Measurements from ENCODE around the gene OSBPL7. TPM values are rescaled to one million over a fixed set of nuclear protein-coding genes. Genes with fewer than 3 reads are reported as not detected.

Gene OSBPL7
- total and polyA plus RNA-seq, 7 donors = 2.9 to 40.8 (median 7.8) TPM

DNA sequence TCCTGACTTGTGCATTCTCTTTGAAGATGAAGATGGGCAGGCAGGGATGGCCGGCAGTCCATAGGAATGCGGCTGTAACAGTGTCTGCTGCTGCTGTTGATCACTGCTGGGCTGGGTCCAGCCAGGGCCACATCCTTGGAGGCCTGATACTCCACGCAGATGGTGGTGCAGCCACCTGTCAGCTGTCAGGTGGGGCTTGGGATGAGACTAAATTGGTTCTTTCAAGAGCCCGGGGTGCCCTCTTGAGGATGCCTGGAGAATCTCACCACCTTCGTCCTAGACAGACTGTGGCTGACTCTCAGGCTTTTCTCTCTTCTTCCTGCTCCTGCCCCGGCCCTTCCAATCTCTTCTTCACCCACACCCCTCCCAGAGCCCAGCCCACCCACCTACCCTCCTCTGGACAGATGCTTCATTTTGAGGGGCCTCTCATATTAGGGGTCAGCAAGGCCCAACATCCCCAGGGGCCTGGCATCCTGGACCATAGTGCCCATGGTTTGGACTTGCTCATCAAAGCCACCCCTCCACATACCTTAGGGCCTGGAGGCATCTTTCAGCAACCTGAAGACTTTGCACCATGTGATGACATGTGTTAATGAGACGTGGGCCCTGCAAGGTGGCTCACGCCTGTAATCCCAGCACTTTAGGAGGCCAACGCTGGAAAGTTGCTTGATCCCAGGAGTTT, 19.1 kb downstream of the OSBPL7 start:
- no peaks in the 10 kb centered on the region for H3K27me3 ChIP-seq
- H3K9me3 ChIP-seq = no peaks in the 10 kb centered on the region
- WGBS, 2 donors = 26 to 34% methylated on average over 9 of the region's 9 CpGs
- H3K4me1 ChIP-seq = no peaks in the 10 kb centered on the region
- intact Hi-C loops (cut with DNase I) = loop anchor here (5.0 kb wide), 1 partner anchor 140 kb away; no protein-coding TSS in a partner anchor
- H3K4me3 ChIP-seq = no peak overlapping the region
- DNase-seq = no peak
- H3K36me3 ChIP-seq = peaks cover 0 to 8% (median under 1%) of the 10 kb centered on the region in 4 donors
- no peak overlapping the region for H3K27ac ChIP-seq
- TF ChIP-seq POLR2A (IDR thresholded peaks at IDR 0.05) (no peak), CTCF (IDR thresholded peaks at IDR 0.05) (peak in 3 of 4 experiments; percentile 15 to 32 (median 26)), EP300 (IDR thresholded peaks at IDR 0.05) (no peak), POLR2AphosphoS5 (IDR thresholded peaks at IDR 0.05) (no peak)

DNA sequence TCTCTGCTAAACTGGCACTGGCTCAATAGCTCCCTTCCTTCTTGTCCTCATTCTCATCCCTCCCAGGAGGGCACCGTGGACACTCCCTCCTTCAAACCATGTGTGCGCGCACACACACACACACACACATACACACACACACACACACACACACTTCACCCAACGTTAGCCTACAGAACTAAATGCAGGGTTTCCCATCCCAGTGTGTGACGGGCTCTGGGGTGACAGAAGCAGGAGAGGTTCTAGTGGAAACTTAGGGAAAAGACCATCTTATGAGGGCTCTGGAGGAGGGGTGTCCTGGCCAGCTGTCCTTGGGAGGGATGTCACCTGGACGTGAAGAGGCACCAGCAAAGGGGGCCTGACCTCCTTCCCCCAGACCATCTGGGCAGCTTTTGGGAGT, 19.7 kb downstream of the OSBPL7 start:
- Histone ChIP-seq H3K4me1 (no peaks in the 10 kb centered on the region), H3K4me3 (no peak overlapping the region), H3K9me3 (no peaks in the 10 kb centered on the region), H3K27me3 (no peaks in the 10 kb centered on the region), H3K36me3 (peaks cover 0 to 2% (median 0%) of the 10 kb centered on the region in 4 donors), H3K27ac (no peak overlapping the region)
- DNase-seq = no peak
- TF ChIP-seq POLR2A (IDR thresholded peaks at IDR 0.05) (no peak), POLR2AphosphoS5 (IDR thresholded peaks at IDR 0.05) (no peak), CTCF (IDR thresholded peaks at IDR 0.05) (no peak), EP300 (IDR thresholded peaks at IDR 0.05) (no peak)
- WGBS, 2 donors = 55 to 61% methylated on average over 6 of the region's 6 CpGs
- intact Hi-C loops (cut with DNase I) = loop anchor here (5.0 kb wide), 1 partner anchor 140 kb away; no protein-coding TSS in a partner anchor

- Histone ChIP-seq H3K9me3 (no peaks in the 10 kb centered on the region), H3K27ac (no peak overlapping the region), H3K4me3 (no peak overlapping the region), H3K4me1 (no peaks in the 10 kb centered on the region), H3K36me3 (no peaks in the 10 kb centered on the region), H3K27me3 (no peaks in the 10 kb centered on the region)
- DNase-seq = no peak
- intact Hi-C loops (cut with DNase I) = loop anchor here (5.0 kb wide), 1 partner anchor 139 kb away; no protein-coding TSS in a partner anchor
- TF ChIP-seq POLR2A (IDR thresholded peaks at IDR 0.05) (no peak), CTCF (IDR thresholded peaks at IDR 0.05) (no peak), POLR2AphosphoS5 (IDR thresholded peaks at IDR 0.05) (no peak), EP300 (IDR thresholded peaks at IDR 0.05) (no peak)
- 86 to 87% methylated on average over 4 of the region's 4 CpGs for WGBS, 2 donors
Observed at GRCh38 chr17:47801176-47801765, 20.3 kb downstream of the OSBPL7 start.

GRCh38 chr17:47800686-47801085, 20.9 kb downstream of the OSBPL7 start:
- peaks cover 0 to under 1% (median 0%) of the 10 kb centered on the region in 3 donors for H3K27me3 ChIP-seq
- no peak for DNase-seq
- no peak overlapping the region for H3K27ac ChIP-seq
- TF ChIP-seq POLR2A (IDR thresholded peaks at IDR 0.05) = no peak
- no peak for TF ChIP-seq CTCF (IDR thresholded peaks at IDR 0.05)
- TF ChIP-seq EP300 (IDR thresholded peaks at IDR 0.05) = no peak
- TF ChIP-seq POLR2AphosphoS5 (IDR thresholded peaks at IDR 0.05) = no peak
- no peaks in the 10 kb centered on the region for H3K36me3 ChIP-seq
- WGBS, 2 donors = 86 to 89% methylated on average over 12 of the region's 12 CpGs
- intact Hi-C loops (cut with DNase I) = loop anchor here (5.0 kb wide), 1 partner anchor 138 kb away; no protein-coding TSS in a partner anchor
- H3K9me3 ChIP-seq = no peaks in the 10 kb centered on the region
- no peak overlapping the region for H3K4me3 ChIP-seq
- no peaks in the 10 kb centered on the region for H3K4me1 ChIP-seq

Data from sigmoid colon (tissue), 7 donors.